Suprapubic skin (tissue), 3 donors: ENCODE results near the gene CREG2.

Experiments used
- CTCF ChIP-seq, 2 donors: fragments of 200-600 bp in 1 of 2; fragments of 450-650 bp in 1 of 2; sonication (generic) in 1 of 2; IDR thresholded peaks; one replicate each; pipeline ENCODE4 v1.5.1; 2016 to 2019; ENCODE audit warnings: antibody characterized with exemption in 2 of 2, mild to moderate bottlenecking in 1 of 2, moderate library complexity in 1 of 2
- POLR2A ChIP-seq, 2 donors: fragments of 450-650 bp; IDR thresholded peaks; one replicate each; pipeline ENCODE4 v1.6.1; 2017; ENCODE audit warnings: antibody characterized with exemption in 2 of 2, mild to moderate bottlenecking in 2 of 2, moderate library complexity in 2 of 2

GRCh38 chr2:101427240-101427639 lies 39.9 kb upstream of the CREG2 start:
- no peak for TF ChIP-seq CTCF (IDR thresholded peaks at IDR 0.05)
- no peak for TF ChIP-seq POLR2A (IDR thresholded peaks at IDR 0.05)
